Measurements from ENCODE around the gene COL27A1.

The COL27A1 gene

DNA sequence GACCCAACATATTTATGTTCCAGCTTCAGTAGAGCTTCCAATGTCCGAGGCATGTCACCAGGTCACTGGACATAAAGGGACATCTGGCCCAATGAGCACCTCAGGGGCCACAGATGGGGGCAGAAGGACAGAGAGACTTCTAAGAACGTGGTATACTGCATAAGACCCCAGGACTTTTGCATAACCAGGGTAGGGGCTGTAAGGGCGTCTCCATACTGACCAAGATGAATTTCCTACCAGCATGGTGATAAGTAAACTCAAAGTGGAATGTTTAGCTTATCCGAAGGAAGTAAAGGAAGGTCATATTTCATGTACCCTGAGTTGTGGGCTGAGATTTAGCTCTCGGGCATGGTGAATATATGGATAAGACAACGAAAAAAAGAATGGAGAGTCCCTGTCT is 17.5 kb upstream of the COL27A1 start (continued):
- TF ChIP-seq ZNF645 (tag by site-specific recombination; IDR thresholded peaks at IDR 0.05) (no peak), ZNF549 (tag by site-specific recombination; IDR thresholded peaks at IDR 0.05) (no peak), ZNF223 (tag by site-specific recombination; IDR thresholded peaks at IDR 0.05) (no peak), TRIM28 (IDR thresholded peaks at IDR 0.05; ENCODE audit: borderline replicate concordance, low read length) (no peak), ZNF707 (tag by site-specific recombination; IDR thresholded peaks at IDR 0.05) (no peak), ZNF214 (tag by site-specific recombination; IDR thresholded peaks at IDR 0.05; ENCODE audit: borderline replicate concordance) (no peak)
- TF ChIP-seq, protein P1, sequence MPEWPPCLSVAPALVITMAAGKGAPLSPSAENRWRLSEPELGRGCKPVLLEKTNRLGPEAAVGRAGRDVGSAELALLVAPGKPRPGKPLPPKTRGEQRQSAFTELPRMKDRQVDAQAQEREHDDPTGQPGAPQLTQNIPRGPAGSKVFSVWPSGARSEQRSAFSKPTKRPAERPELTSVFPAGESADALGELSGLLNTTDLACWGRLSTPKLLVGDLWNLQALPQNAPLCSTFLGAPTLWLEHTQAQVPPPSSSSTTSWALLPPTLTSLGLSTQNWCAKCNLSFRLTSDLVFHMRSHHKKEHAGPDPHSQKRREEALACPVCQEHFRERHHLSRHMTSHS (tag by site-specific recombination; IDR thresholded peaks at IDR 0.05): no peak

- Histone ChIP-seq H3K9me3 (ENCODE audit: control insufficient read depth, insufficient read depth, low read depth, low read length) (no peaks in the 10 kb centered on the region), H3K4me1 (ENCODE audit: control insufficient read depth, insufficient read depth, low read length) (no peaks in the 10 kb centered on the region), H3K36me3 (ENCODE audit: control insufficient read depth in 2 of 2, insufficient read depth in 1 of 2, low read length in 2 of 2) (no peaks in the 10 kb centered on the region), H3K4me3 (ENCODE audit: low read depth, low read length) (no peak overlapping the region), H3K27ac (ENCODE audit: extremely low read depth, low read depth, low read length) (no peak overlapping the region)
- POLR2A ChIA-PET: no interaction called here
- TF ChIP-seq MEIS1 (CRISPR knock-in tag; IDR thresholded peaks at IDR 0.05; ENCODE audit: borderline replicate concordance): no peak
- no peak for TF ChIP-seq ZNF350 (tag by site-specific recombination; IDR thresholded peaks at IDR 0.05)
- TF ChIP-seq, protein P2, sequence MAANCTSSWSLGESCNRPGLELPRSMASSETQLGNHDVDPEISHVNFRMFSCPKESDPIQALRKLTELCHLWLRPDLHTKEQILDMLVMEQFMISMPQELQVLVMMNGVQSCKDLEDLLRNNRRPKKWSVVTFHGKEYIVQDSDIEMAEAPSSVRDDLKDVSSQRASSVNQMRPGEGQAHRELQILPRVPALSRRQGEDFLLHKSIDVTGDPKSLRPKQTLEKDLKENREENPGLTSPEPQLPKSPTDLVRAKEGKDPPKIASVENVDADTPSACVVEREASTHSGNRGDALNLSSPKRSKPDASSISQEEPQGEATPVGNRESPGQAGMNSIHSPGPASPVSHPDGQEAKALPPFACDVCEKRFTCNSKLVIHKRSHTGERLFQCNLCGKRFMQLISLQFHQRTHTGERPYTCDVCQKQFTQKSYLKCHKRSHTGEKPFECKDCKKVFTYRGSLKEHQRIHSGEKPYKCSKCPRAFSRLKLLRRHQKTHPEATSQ (tag by site-specific recombination; IDR thresholded peaks at IDR 0.05): no peak
- TF ChIP-seq ZNF585B (tag by site-specific recombination; IDR thresholded peaks at IDR 0.05): no peak
- TF ChIP-seq YY1 (tag by site-specific recombination; IDR thresholded peaks at IDR 0.05): no peak
- CTCF ChIA-PET: interaction anchor here (0.6 kb wide), 1 partner anchor 16 kb away, joined by 3 read pairs; no protein-coding TSS in a partner anchor
These were observed 16.8 kb upstream of the COL27A1 start for GRCh38 chr9:114138552-114138971.

DNA sequence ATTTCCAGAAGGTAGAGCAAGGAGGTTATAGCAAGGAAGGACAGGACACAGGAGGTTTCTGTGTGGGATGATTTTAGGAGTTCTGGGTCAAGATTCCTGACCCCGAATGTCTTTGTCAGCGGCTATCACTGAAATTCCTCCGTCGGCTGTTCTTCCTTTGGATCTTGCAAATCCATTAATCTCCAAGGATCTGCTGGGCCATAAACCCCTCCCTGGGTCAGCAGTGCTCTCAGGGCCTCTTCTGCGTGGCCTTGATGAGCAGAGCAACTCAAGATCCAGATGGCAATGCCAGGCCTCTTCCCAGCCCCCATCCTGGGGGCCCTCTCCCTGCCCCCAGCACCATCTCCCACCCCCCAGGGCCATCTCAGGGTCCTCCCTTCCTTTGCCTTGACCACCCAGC is 16.3 kb upstream of the COL27A1 start:
- Histone ChIP-seq H3K4me3 (ENCODE audit: low read depth, low read length) (no peak overlapping the region), H3K36me3 (ENCODE audit: control insufficient read depth in 2 of 2, insufficient read depth in 1 of 2, low read length in 2 of 2) (no peaks in the 10 kb centered on the region), H3K9me3 (ENCODE audit: control insufficient read depth, insufficient read depth, low read depth, low read length) (no peaks in the 10 kb centered on the region), H3K27ac (ENCODE audit: extremely low read depth, low read depth, low read length) (no peak overlapping the region), H3K4me1 (ENCODE audit: control insufficient read depth, insufficient read depth, low read length) (no peaks in the 10 kb centered on the region)
- ChIA-PET CTCF (interaction anchor here (1.0 to 4.0 kb wide), 2 partner anchors 7 to 152 kb away, joined by 5 to 14 read pairs; no protein-coding TSS in a partner anchor), POLR2A (no interaction called here)
- TF ChIP-seq ZSCAN30 (tag by site-specific recombination; IDR thresholded peaks at IDR 0.05) (no peak), ZNF398 (tag by site-specific recombination; IDR thresholded peaks at IDR 0.05) (no peak), ZBTB48 (tag by site-specific recombination; IDR thresholded peaks at IDR 0.05) (no peak), ZNF626 (tag by site-specific recombination; IDR thresholded peaks at IDR 0.05) (no peak), ZNF639 (tag by site-specific recombination; IDR thresholded peaks at IDR 0.05) (no peak), GLI4 (tag by site-specific recombination; IDR thresholded peaks at IDR 0.05) (no peak), ZNF549 (tag by site-specific recombination; IDR thresholded peaks at IDR 0.05) (no peak), SCRT2 (tag by site-specific recombination; IDR thresholded peaks at IDR 0.05) (no peak), SP2 (tag by site-specific recombination; IDR thresholded peaks at IDR 0.05) (no peak)
- TF ChIP-seq, protein P3, sequence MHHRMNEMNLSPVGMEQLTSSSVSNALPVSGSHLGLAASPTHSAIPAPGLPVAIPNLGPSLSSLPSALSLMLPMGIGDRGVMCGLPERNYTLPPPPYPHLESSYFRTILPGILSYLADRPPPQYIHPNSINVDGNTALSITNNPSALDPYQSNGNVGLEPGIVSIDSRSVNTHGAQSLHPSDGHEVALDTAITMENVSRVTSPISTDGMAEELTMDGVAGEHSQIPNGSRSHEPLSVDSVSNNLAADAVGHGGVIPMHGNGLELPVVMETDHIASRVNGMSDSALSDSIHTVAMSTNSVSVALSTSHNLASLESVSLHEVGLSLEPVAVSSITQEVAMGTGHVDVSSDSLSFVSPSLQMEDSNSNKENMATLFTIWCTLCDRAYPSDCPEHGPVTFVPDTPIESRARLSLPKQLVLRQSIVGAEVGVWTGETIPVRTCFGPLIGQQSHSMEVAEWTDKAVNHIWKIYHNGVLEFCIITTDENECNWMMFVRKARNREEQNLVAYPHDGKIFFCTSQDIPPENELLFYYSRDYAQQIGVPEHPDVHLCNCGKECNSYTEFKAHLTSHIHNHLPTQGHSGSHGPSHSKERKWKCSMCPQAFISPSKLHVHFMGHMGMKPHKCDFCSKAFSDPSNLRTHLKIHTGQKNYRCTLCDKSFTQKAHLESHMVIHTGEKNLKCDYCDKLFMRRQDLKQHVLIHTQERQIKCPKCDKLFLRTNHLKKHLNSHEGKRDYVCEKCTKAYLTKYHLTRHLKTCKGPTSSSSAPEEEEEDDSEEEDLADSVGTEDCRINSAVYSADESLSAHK (tag by site-specific recombination; IDR thresholded peaks at IDR 0.05): no peak
- TF ChIP-seq, protein P4, sequence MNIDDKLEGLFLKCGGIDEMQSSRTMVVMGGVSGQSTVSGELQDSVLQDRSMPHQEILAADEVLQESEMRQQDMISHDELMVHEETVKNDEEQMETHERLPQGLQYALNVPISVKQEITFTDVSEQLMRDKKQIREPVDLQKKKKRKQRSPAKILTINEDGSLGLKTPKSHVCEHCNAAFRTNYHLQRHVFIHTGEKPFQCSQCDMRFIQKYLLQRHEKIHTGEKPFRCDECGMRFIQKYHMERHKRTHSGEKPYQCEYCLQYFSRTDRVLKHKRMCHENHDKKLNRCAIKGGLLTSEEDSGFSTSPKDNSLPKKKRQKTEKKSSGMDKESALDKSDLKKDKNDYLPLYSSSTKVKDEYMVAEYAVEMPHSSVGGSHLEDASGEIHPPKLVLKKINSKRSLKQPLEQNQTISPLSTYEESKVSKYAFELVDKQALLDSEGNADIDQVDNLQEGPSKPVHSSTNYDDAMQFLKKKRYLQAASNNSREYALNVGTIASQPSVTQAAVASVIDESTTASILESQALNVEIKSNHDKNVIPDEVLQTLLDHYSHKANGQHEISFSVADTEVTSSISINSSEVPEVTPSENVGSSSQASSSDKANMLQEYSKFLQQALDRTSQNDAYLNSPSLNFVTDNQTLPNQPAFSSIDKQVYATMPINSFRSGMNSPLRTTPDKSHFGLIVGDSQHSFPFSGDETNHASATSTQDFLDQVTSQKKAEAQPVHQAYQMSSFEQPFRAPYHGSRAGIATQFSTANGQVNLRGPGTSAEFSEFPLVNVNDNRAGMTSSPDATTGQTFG (tag by site-specific recombination; IDR thresholded peaks at IDR 0.05; ENCODE audit: borderline replicate concordance): no peak

Data from HEK293 (cell line).